HCT116 (cell line): ENCODE data around the gene ZMYND11. TPM values are rescaled to one million over a fixed set of nuclear protein-coding genes. Genes with fewer than 3 reads are reported as not detected.

Experiments used
- ATAC-seq: fragments of 200-7000 bp; cut with Tn5 transposase; 2 replicates; pipeline ENCODE4 v1.9.1; 2020; ENCODE audit warnings: mild to moderate bottlenecking, moderate library complexity
- BruUV-seq: library from RNA; stranded (reverse); fragments of 400-500 nt; replicated peaks from 2 replicates; lab custom pipeline; 2021; lab: Mats Ljungman, UMichigan
- CTCF ChIA-PET: fragments of 300-600 bp; sonication (Branson Sonifier 250); formaldehyde crosslinking; loops from one replicate; lab custom pipeline; 2021; ENCODE audit warnings: antibody characterized with exemption; lab: Charles Lee
- POLR2A ChIA-PET: fragments of 300-600, 350-600 bp; sonication (Branson Sonifier 250); formaldehyde crosslinking; loops from one replicate; lab custom pipeline; 2021; ENCODE audit warnings: antibody characterized with exemption; lab: Charles Lee
- RAD21 ChIA-PET, 2 experiments: fragments of 300-600 bp; sonication (Branson Sonifier 250); formaldehyde crosslinking; loops; one replicate each; lab custom pipeline; 2023; ENCODE audit warnings: low total read pairs in 2 of 2; ENCODE audit not compliant: uncharacterized antibody in 2 of 2, unreplicated experiment in 2 of 2, low non-redundant PET in 1 of 2; lab: Charles Lee
- DNase-seq: peaks from one replicate; pipeline ENCODE4 v3.0.0-alpha.2; 2010; ENCODE audit warnings: low read depth, low spot score
- H2AFZ ChIP-seq: fragments of 200-600 bp; shearing (Covaris generic), sonication (generic); 2 replicates; pipeline ENCODE4 v1.6.1; 2017; ENCODE audit warnings: low read depth, mixed run types, mixed read lengths, antibody characterized with exemption, low read length; ENCODE audit not compliant: poor library complexity, severe bottlenecking
- H3K27ac ChIP-seq: 2 replicates; pipeline ENCODE4 v1.5.1; 2012; ENCODE audit warnings: low read depth, low read length
- H3K27me3 ChIP-seq: fragments of 200-600 bp; sonication (generic); 2 replicates; pipeline ENCODE4 v1.6.1; 2016; ENCODE audit warnings: mixed run types, low read length, mixed read lengths; ENCODE audit not compliant: insufficient read depth
- H3K36me3 ChIP-seq, 2 experiments: fragments of 200-500 bp in 1 of 2; fragments of 200-600 bp in 1 of 2; sonication (Bioruptor generic) in 1 of 2; sonication (generic) in 1 of 2; 2 replicates each; pipeline versions ENCODE4 v1.5.1 to v1.6.1; 2014 to 2016; ENCODE audit warnings: low read length in 2 of 2, inconsistent platforms in 1 of 2, mixed read lengths in 1 of 2, mixed run types in 1 of 2; ENCODE audit not compliant: insufficient read depth in 2 of 2, control insufficient read depth in 1 of 2
- H3K4me1 ChIP-seq, 2 experiments: fragments of 200-600 bp in 1 of 2; sonication (generic) in 1 of 2; 2 replicates each; pipeline versions ENCODE4 v1.5.1 to v1.6.1; 2012 to 2017; ENCODE audit warnings: low read length in 2 of 2, inconsistent platforms in 1 of 2, mild to moderate bottlenecking in 1 of 2, mixed read lengths in 1 of 2, mixed run types in 1 of 2, moderate library complexity in 1 of 2; ENCODE audit not compliant: insufficient read depth in 2 of 2, control insufficient read depth in 1 of 2
- H3K4me2 ChIP-seq: fragments of 200-600 bp; sonication (generic); 2 replicates; pipeline ENCODE4 v1.6.1; 2017; ENCODE audit warnings: mixed run types, low read length, mixed read lengths
- H3K4me3 ChIP-seq, 2 experiments: fragments of 200-600 bp in 1 of 2; sonication (generic) in 1 of 2; replicated peaks in 1 of 2; 2 replicates each; pipeline ENCODE4 v1.5.1; 2011 to 2016; ENCODE audit warnings: low read length in 2 of 2, control low read depth in 1 of 2, low read depth in 1 of 2, mild to moderate bottlenecking in 1 of 2, mixed read lengths in 1 of 2, mixed run types in 1 of 2
- H3K79me2 ChIP-seq: fragments of 200-600 bp; sonication (generic); 2 replicates; pipeline ENCODE4 v1.6.1; 2017; ENCODE audit warnings: mild to moderate bottlenecking, mixed run types, low read length, moderate library complexity, mixed read lengths; ENCODE audit not compliant: insufficient read depth
- H3K9ac ChIP-seq: fragments of 200-600 bp; sonication (generic); 2 replicates; pipeline ENCODE4 v1.6.1; 2016; ENCODE audit warnings: low read length, mixed read lengths
- H3K9me2 ChIP-seq: fragments of 200-600 bp; sonication (generic), shearing (Covaris generic); 2 replicates; pipeline ENCODE4 v1.6.1; 2017; ENCODE audit warnings: mixed run types, mild to moderate bottlenecking, moderate library complexity; ENCODE audit not compliant: insufficient read depth
- H3K9me3 ChIP-seq, 2 experiments: fragments of 200-500 bp in 1 of 2; fragments of 200-600 bp in 1 of 2; sonication (Bioruptor generic) in 1 of 2; sonication (generic) in 1 of 2; 2 replicates each; pipeline ENCODE4 v1.6.1; 2014 to 2017; ENCODE audit warnings: low read length in 2 of 2, mixed read lengths in 2 of 2, inconsistent platforms in 1 of 2, low read depth in 1 of 2, mild to moderate bottlenecking in 1 of 2, mixed run types in 1 of 2, moderate library complexity in 1 of 2; ENCODE audit not compliant: control insufficient read depth in 1 of 2, insufficient read depth in 1 of 2
- H4K20me1 ChIP-seq: fragments of 200-600 bp; sonication (generic), shearing (Covaris generic); 2 replicates; pipeline ENCODE4 v1.6.1; 2017; ENCODE audit warnings: mixed run types, mild to moderate bottlenecking, moderate library complexity; ENCODE audit not compliant: insufficient read depth
- CBX3 ChIP-seq: IDR thresholded peaks from 2 replicates; pipeline ENCODE4 v1.6.1; 2012; ENCODE audit warnings: low read depth
- CEBPB ChIP-seq: IDR thresholded peaks from 2 replicates; pipeline ENCODE4 v1.6.1; 2012; ENCODE audit warnings: low read depth
- EGR1 ChIP-seq: IDR thresholded peaks from 2 replicates; pipeline ENCODE4 v1.6.1; 2012; ENCODE audit warnings: low read depth
- ELF1 ChIP-seq: IDR thresholded peaks from 2 replicates; pipeline ENCODE4 v1.6.1; 2012; ENCODE audit warnings: low read depth, borderline replicate concordance
- EZH2 ChIP-seq: fragments of 200-600 bp; sonication (generic); IDR thresholded peaks from 2 replicates; pipeline ENCODE4 v1.6.1; 2017; ENCODE audit warnings: antibody characterized with exemption, mixed run types
- FOSL1 ChIP-seq: IDR thresholded peaks from 2 replicates; pipeline ENCODE4 v1.6.1; 2012; ENCODE audit warnings: low read depth
- JUND ChIP-seq: IDR thresholded peaks from 2 replicates; pipeline ENCODE4 v1.6.1; 2012
- POLR2AphosphoS5 ChIP-seq: IDR thresholded peaks from 2 replicates; pipeline ENCODE4 v1.6.1; 2011; ENCODE audit warnings: mild to moderate bottlenecking, low read depth, low read length, moderate library complexity
- RAD21 ChIP-seq: IDR thresholded peaks from 2 replicates; pipeline ENCODE4 v1.6.1; 2012; ENCODE audit warnings: low read depth, mild to moderate bottlenecking
- SIN3A ChIP-seq: IDR thresholded peaks from 2 replicates; pipeline ENCODE4 v1.6.1; 2012; ENCODE audit warnings: low read depth
- TCF7L2 ChIP-seq: IDR thresholded peaks from 2 replicates; pipeline ENCODE4 v1.7.0; 2011; ENCODE audit warnings: borderline replicate concordance, inconsistent platforms; ENCODE audit not compliant: insufficient read depth, insufficient read length; ENCODE audit errors: extremely low read depth
- YY1 ChIP-seq: IDR thresholded peaks from 2 replicates; pipeline ENCODE4 v1.6.1; 2011; ENCODE audit warnings: low read length, low read depth, moderate library complexity, mild to moderate bottlenecking; ENCODE audit not compliant: insufficient replicate concordance; ENCODE audit errors: extremely low read depth
- ZFX ChIP-seq: fragments of 450-650 bp; IDR thresholded peaks from 2 replicates; pipeline ENCODE4 v1.6.1; 2017
- ZNF274 ChIP-seq: fragments of 200-500 bp; sonication (Bioruptor generic); IDR thresholded peaks from 2 replicates; pipeline ENCODE4 v1.6.1; 2014; ENCODE audit warnings: mild to moderate bottlenecking, low read depth, low read length, inconsistent platforms
- intact Hi-C: fragments of 100-400 bp; cut with micrococcal nuclease; formaldehyde crosslinking; loops from 2 replicates; pipeline ENCODE4 v1.10.0; 2022
- total RNA-seq: library from RNA; stranded (reverse); gene quantifications from one replicate; pipeline ENCODE4 v1.2.1, GENCODE V29; 2021; ENCODE audit not compliant: unreplicated experiment
- TF ChIP-seq, protein P1 (sequence below): IDR thresholded peaks from 2 replicates; pipeline ENCODE4 v1.6.1; 2012; ENCODE audit warnings: low read depth
- TF ChIP-seq, protein P2 (sequence below): IDR thresholded peaks from 2 replicates; pipeline ENCODE4 v1.6.1; 2011; ENCODE audit warnings: mild to moderate bottlenecking, low read length, moderate library complexity; ENCODE audit not compliant: insufficient replicate concordance; ENCODE audit errors: extremely low read depth
- TF ChIP-seq, protein P3 (sequence below): IDR thresholded peaks from 2 replicates; pipeline ENCODE4 v1.6.1; 2012

Gene ZMYND11
- total RNA-seq, 1 experiment from 2014 or later: 28.3 TPM

DNA sequence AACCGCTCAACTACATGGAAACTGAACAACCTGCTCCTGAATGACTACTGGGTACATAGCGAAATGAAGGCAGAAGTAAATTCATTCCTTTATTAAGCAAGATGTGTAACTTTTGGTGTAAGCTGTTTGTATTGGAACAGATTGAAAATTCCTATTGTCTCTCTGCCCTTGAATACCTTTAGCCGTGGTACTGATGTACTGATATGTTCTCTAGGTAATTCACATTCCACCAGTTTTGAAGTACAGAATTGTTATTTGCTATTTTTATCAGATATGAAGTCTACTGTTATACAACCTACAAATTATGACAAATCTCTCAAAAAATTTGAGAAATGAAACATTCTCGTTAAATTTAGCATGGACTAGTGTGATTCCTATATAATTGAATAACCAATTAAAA is 17.7 kb downstream of the ZMYND11 start:
- H3K27me3 ChIP-seq: no peaks in the 10 kb centered on the region
- RAD21 ChIA-PET: no interaction called here
- no peak overlapping the region for H2AFZ ChIP-seq
- no peaks in the 10 kb centered on the region for H3K9me2 ChIP-seq
- DNase-seq (no peak), ATAC-seq (no peak)
- BruUV-seq: no TSS peak
- H3K9me3 ChIP-seq: no peaks in the 10 kb centered on the region
- peaks cover 5% of the 10 kb centered on the region; the same call in 1 of the 2 replicates for H4K20me1 ChIP-seq
- H3K36me3 ChIP-seq: no peaks in the 10 kb centered on the region
- no peaks in the 10 kb centered on the region for H3K4me1 ChIP-seq
- peaks cover 26% of the 10 kb centered on the region for H3K79me2 ChIP-seq
- intact Hi-C loops: no loop called here
- CTCF ChIA-PET: no interaction called here
- no peak overlapping the region for H3K4me3 ChIP-seq
- H3K4me2 ChIP-seq: no peak overlapping the region
- TF ChIP-seq EGR1: no peak
- no peak for TF ChIP-seq ELF1
- TF ChIP-seq JUND: no peak
- TF ChIP-seq, protein P1, sequence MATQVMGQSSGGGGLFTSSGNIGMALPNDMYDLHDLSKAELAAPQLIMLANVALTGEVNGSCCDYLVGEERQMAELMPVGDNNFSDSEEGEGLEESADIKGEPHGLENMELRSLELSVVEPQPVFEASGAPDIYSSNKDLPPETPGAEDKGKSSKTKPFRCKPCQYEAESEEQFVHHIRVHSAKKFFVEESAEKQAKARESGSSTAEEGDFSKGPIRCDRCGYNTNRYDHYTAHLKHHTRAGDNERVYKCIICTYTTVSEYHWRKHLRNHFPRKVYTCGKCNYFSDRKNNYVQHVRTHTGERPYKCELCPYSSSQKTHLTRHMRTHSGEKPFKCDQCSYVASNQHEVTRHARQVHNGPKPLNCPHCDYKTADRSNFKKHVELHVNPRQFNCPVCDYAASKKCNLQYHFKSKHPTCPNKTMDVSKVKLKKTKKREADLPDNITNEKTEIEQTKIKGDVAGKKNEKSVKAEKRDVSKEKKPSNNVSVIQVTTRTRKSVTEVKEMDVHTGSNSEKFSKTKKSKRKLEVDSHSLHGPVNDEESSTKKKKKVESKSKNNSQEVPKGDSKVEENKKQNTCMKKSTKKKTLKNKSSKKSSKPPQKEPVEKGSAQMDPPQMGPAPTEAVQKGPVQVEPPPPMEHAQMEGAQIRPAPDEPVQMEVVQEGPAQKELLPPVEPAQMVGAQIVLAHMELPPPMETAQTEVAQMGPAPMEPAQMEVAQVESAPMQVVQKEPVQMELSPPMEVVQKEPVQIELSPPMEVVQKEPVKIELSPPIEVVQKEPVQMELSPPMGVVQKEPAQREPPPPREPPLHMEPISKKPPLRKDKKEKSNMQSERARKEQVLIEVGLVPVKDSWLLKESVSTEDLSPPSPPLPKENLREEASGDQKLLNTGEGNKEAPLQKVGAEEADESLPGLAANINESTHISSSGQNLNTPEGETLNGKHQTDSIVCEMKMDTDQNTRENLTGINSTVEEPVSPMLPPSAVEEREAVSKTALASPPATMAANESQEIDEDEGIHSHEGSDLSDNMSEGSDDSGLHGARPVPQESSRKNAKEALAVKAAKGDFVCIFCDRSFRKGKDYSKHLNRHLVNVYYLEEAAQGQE: no peak
- no peak for TF ChIP-seq ZFX
- TF ChIP-seq EZH2: no peak
- no peak for TF ChIP-seq RAD21
- no peak for TF ChIP-seq SIN3A
- no peak for TF ChIP-seq FOSL1
- TF ChIP-seq YY1: no peak
- no peak for TF ChIP-seq CEBPB
- no peak for TF ChIP-seq TCF7L2
- no peak for TF ChIP-seq POLR2AphosphoS5
- TF ChIP-seq CBX3: no peak
- TF ChIP-seq, protein P2, sequence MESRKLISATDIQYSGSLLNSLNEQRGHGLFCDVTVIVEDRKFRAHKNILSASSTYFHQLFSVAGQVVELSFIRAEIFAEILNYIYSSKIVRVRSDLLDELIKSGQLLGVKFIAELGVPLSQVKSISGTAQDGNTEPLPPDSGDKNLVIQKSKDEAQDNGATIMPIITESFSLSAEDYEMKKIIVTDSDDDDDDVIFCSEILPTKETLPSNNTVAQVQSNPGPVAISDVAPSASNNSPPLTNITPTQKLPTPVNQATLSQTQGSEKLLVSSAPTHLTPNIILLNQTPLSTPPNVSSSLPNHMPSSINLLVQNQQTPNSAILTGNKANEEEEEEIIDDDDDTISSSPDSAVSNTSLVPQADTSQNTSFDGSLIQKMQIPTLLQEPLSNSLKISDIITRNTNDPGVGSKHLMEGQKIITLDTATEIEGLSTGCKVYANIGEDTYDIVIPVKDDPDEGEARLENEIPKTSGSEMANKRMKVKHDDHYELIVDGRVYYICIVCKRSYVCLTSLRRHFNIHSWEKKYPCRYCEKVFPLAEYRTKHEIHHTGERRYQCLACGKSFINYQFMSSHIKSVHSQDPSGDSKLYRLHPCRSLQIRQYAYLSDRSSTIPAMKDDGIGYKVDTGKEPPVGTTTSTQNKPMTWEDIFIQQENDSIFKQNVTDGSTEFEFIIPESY: no peak
- TF ChIP-seq, protein P3, sequence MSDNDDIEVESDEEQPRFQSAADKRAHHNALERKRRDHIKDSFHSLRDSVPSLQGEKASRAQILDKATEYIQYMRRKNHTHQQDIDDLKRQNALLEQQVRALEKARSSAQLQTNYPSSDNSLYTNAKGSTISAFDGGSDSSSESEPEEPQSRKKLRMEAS: no peak
- TF ChIP-seq ZNF274: no peak
- no peak overlapping the region for H3K9ac ChIP-seq
- no peak overlapping the region for H3K27ac ChIP-seq
- POLR2A ChIA-PET: no interaction called here
